Measurements from ENCODE around the gene GOLGA1. TPM values are rescaled to one million over a fixed set of nuclear protein-coding genes. Genes with fewer than 3 reads are reported as not detected.

Gene GOLGA1
- total and polyA plus RNA-seq, 9 of the 15 experiments (the other 6 are each of a cell fraction or from before 2014, with no cell fraction given), result 2.9 to 15.9 (median 8.5) TPM

- Histone ChIP-seq H3K27ac (ENCODE audit: extremely low read depth, low read depth, low read length) (no peak overlapping the region), H3K4me1 (replicated peaks in 1 of 2; ENCODE audit: control insufficient read depth in 2 of 2, insufficient read depth in 2 of 2, low read length in 2 of 2) (peaks cover 0 to 20% of the 10 kb centered on the region in 2 experiments; a peak in 2 of 5 replicates), H3K9ac (ENCODE audit: insufficient read depth in 1 of 2, low read depth in 2 of 2, low read length in 2 of 2) (peak overlapping the region in 1 of 2 experiments; percentile 47; a peak in 2 of 4 replicates), H3K79me2 (ENCODE audit: control insufficient read depth, insufficient read depth, low read length) (no peaks in the 10 kb centered on the region), H3K4me2 (ENCODE audit: insufficient read depth, low read length) (no peak overlapping the region), H4K20me1 (replicated peaks; ENCODE audit: control insufficient read depth, insufficient read depth, low read length) (no peaks in the 10 kb centered on the region), H3K9me1 (ENCODE audit: control insufficient read depth, insufficient read depth, low read length) (no peaks in the 10 kb centered on the region), H3K27me3 (ENCODE audit: control insufficient read depth in 2 of 2, insufficient read depth in 2 of 2, low read length in 2 of 2) (no peaks in the 10 kb centered on the region), H3K4me3 (no peak overlapping the region), H2AFZ (ENCODE audit: low read depth, low read length) (peak overlapping the region; percentile 58; the same call in 1 of the 2 replicates), H3K36me3 (ENCODE audit: control insufficient read depth, insufficient read depth, low read length) (no peaks in the 10 kb centered on the region), H3K9me3 (replicated peaks; ENCODE audit: control insufficient read depth, insufficient read depth, low read depth, low read length) (no peaks in the 10 kb centered on the region)
- intact Hi-C loops (cut with micrococcal nuclease) (no loop called here), in situ Hi-C loops (cut with MboI) (loop anchor here (5.0 to 10.0 kb wide), 2 partner anchors 49 to 221 kb away; no protein-coding TSS in a partner anchor)
- FAIRE-seq, result no peak
- TF ChIP-seq KLF16 (IDR thresholded peaks at IDR 0.05) (no peak), EGR1 (conservative IDR thresholded peaks at IDR 0.05) (peak; percentile 25; the same call in 1 of the 2 replicates)
- peak; percentile 26; the same call in 2 of the 3 replicates for ATAC-seq
- WGBS (ENCODE audit: insufficient coverage, low coverage, missing lambda C conversion rate), result 55% methylated on average over 11 of the region's 11 CpGs
- CTCF ChIA-PET (ENCODE audit: low intra/inter-chr PET ratio), result no interaction called here
- POLR2A ChIA-PET, result interaction anchor here (0.6 to 1.0 kb wide), 5 partner anchors 11 to 583 kb away, joined by 3 to 4 read pairs (median 3); no protein-coding TSS in a partner anchor
- BruUV-seq (replicated peaks), result no TSS peak
- DNase-seq (ENCODE audit: extremely low read depth in 1 of 4, low spot score in 3 of 4), result peak in 1 of 4 experiments; percentile 17
Measured at GRCh38 chr9:124843456-124844034, 97.3 kb downstream of the GOLGA1 start.

GRCh38 chr9:124841075-124841821 lies 99.6 kb downstream of the GOLGA1 start:
- 42% methylated on average over 8 of the region's 14 CpGs for WGBS (ENCODE audit: insufficient coverage, low coverage, missing lambda C conversion rate)
- CTCF ChIA-PET (ENCODE audit: low intra/inter-chr PET ratio), result interaction anchor here (0.6 kb wide), 1 partner anchor 51 kb away, joined by 4 read pairs; no protein-coding TSS in a partner anchor
- peak overlapping the region in 1 of 2 experiments; percentile 35; a peak in 1 of 4 replicates for H3K9ac ChIP-seq (ENCODE audit: insufficient read depth in 1 of 2, low read depth in 2 of 2, low read length in 2 of 2)
- H3K27ac ChIP-seq (ENCODE audit: extremely low read depth, low read depth, low read length), result no peak overlapping the region
- H3K9me3 ChIP-seq (replicated peaks; ENCODE audit: control insufficient read depth, insufficient read depth, low read depth, low read length), result no peaks in the 10 kb centered on the region
- H2AFZ ChIP-seq (ENCODE audit: low read depth, low read length), result no peak overlapping the region
- intact Hi-C loops (cut with micrococcal nuclease) (no loop called here), in situ Hi-C loops (cut with MboI) (loop anchor here (5.0 to 10.0 kb wide), 2 partner anchors 46 to 219 kb away; no protein-coding TSS in a partner anchor)
- ATAC-seq (no peak), DNase-seq (ENCODE audit: extremely low read depth in 1 of 4, low spot score in 3 of 4) (no peak), FAIRE-seq (no peak)
- BruUV-seq (replicated peaks), result no TSS peak
- H3K36me3 ChIP-seq (ENCODE audit: control insufficient read depth, insufficient read depth, low read length), result no peaks in the 10 kb centered on the region
- no peaks in the 10 kb centered on the region for H3K79me2 ChIP-seq (ENCODE audit: control insufficient read depth, insufficient read depth, low read length)
- H3K4me1 ChIP-seq (replicated peaks in 1 of 2; ENCODE audit: control insufficient read depth in 2 of 2, insufficient read depth in 2 of 2, low read length in 2 of 2), result peaks cover 0 to 20% of the 10 kb centered on the region in 2 experiments; a peak in 2 of 5 replicates
- no peak overlapping the region for H3K4me2 ChIP-seq (ENCODE audit: insufficient read depth, low read length)
- no peaks in the 10 kb centered on the region for H3K27me3 ChIP-seq (ENCODE audit: control insufficient read depth in 2 of 2, insufficient read depth in 2 of 2, low read length in 2 of 2)
- POLR2A ChIA-PET, result interaction anchor here (0.6 to 0.9 kb wide), 2 partner anchors 9 to 271 kb away, joined by 4 to 5 read pairs; no protein-coding TSS in a partner anchor
- no peaks in the 10 kb centered on the region for H3K9me1 ChIP-seq (ENCODE audit: control insufficient read depth, insufficient read depth, low read length)
- no peaks in the 10 kb centered on the region for H4K20me1 ChIP-seq (replicated peaks; ENCODE audit: control insufficient read depth, insufficient read depth, low read length)
- H3K4me3 ChIP-seq, result no peak overlapping the region
- TF ChIP-seq NFYB (IDR thresholded peaks at IDR 0.05; ENCODE audit: extremely low read depth, insufficient read length) (no peak), RAD21 (CRISPR knock-in tag; conservative IDR thresholded peaks at IDR 0.05 in 1 of 2, IDR thresholded peaks at IDR 0.05 in 1 of 2) (no peak), ASH1L (IDR thresholded peaks at IDR 0.05; ENCODE audit: borderline replicate concordance, low read depth, partially characterized antibody) (no peak), NCOA4 (IDR thresholded peaks at IDR 0.05; ENCODE audit: partially characterized antibody) (no peak), NR1H2 (CRISPR knock-in tag; IDR thresholded peaks at IDR 0.05) (no peak), CBFB (CRISPR knock-in tag; IDR thresholded peaks at IDR 0.05) (no peak), SRF (CRISPR knock-in tag; IDR thresholded peaks at IDR 0.05) (no peak), CREB5 (CRISPR knock-in tag; IDR thresholded peaks at IDR 0.05) (no peak)
- TF ChIP-seq, protein P1, sequence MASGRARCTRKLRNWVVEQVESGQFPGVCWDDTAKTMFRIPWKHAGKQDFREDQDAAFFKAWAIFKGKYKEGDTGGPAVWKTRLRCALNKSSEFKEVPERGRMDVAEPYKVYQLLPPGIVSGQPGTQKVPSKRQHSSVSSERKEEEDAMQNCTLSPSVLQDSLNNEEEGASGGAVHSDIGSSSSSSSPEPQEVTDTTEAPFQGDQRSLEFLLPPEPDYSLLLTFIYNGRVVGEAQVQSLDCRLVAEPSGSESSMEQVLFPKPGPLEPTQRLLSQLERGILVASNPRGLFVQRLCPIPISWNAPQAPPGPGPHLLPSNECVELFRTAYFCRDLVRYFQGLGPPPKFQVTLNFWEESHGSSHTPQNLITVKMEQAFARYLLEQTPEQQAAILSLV (tag; IDR thresholded peaks at IDR 0.05), result no peak
